ENCODE data around the gene MBOAT7.

- TF ChIP-seq CTCF (conservative IDR thresholded peaks at IDR 0.05) (no peak), ZFX (IDR thresholded peaks at IDR 0.05) (no peak)
Observed at GRCh38 chr19:54233941-54234340, 44.6 kb upstream of the MBOAT7 start.
